Measurements from ENCODE around the gene MT1H.

- no peak for TF ChIP-seq POLR2A (IDR thresholded peaks at IDR 0.05; ENCODE audit: low read depth, low read length)
- TF ChIP-seq POLR2AphosphoS5 (IDR thresholded peaks at IDR 0.05; ENCODE audit: low read depth, low read length): no peak
- TF ChIP-seq TAF1 (IDR thresholded peaks at IDR 0.05; ENCODE audit: borderline replicate concordance, low read depth, low read length): no peak
Observed at GRCh38 chr16:56643833-56644232, 25.8 kb upstream of the MT1H start.

Measured in GM12892 (cell line).